Ectodermal cell (in vitro differentiated cells): ENCODE data around the gene FBXO8.

ENCODE experiments used
- H3K27ac ChIP-seq: 2 replicates; pipeline ENCODE4 v1.7.0; 2013; ENCODE audit warnings: mild to moderate bottlenecking, low read depth, low read length; ENCODE audit not compliant: insufficient read depth, poor library complexity, severe bottlenecking
- H3K27me3 ChIP-seq: 2 replicates; pipeline ENCODE4 v1.7.0; 2013; ENCODE audit warnings: mild to moderate bottlenecking, low read length; ENCODE audit not compliant: insufficient read depth, control insufficient read depth, poor library complexity, severe bottlenecking
- H3K36me3 ChIP-seq: one replicate; pipeline ENCODE4 v1.7.0; 2013; ENCODE audit warnings: low read length; ENCODE audit not compliant: control insufficient read depth, insufficient read depth
- H3K4me1 ChIP-seq: one replicate; pipeline ENCODE4 v1.7.0; 2013; ENCODE audit warnings: low read length; ENCODE audit not compliant: control insufficient read depth, insufficient read depth
- H3K4me3 ChIP-seq: 2 replicates; pipeline ENCODE4 v1.7.0; 2013; ENCODE audit warnings: low read depth, low read length, control low read depth; ENCODE audit not compliant: insufficient read depth
- H3K9me3 ChIP-seq: 2 replicates; pipeline ENCODE4 v1.7.0; 2013; ENCODE audit warnings: mild to moderate bottlenecking, low read length, moderate library complexity; ENCODE audit not compliant: control insufficient read depth
- WGBS, 2 experiments: methylation state at CpG; one replicate each; pipeline ENCODE4 v1.1.7; 2013; ENCODE audit warnings: missing lambda C conversion rate in 2 of 2; 5-methylcytosine and 5-hydroxymethylcytosine counted together

FBXO8 gene

DNA sequence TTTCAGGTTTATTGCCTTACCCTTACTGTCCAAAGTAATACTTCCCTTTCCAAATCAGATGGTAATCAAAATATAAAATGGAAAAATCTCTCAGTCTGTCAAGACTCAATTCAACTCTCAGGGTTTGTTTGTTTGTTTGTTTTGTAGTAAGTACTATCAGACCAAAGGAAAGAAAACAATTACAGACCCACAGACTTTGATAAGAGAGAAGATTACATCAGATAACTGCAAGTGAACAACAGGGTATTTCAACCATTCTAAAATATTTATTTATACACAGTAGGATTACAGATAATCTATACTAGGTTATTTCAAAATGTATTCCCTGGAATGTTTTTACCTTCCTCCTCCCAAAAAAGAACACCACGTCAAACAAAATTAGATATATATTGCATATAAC lies 28.9 kb downstream of the FBXO8 start:
- no peaks in the 10 kb centered on the region for H3K36me3 ChIP-seq
- no peaks in the 10 kb centered on the region for H3K4me1 ChIP-seq
- no peaks in the 10 kb centered on the region for H3K27me3 ChIP-seq
- 100% methylated on average over 1 of the region's 1 CpG; no CpG with 5 or more reads in 1 of the 2 experiments for WGBS, 2 experiments
- no peaks in the 10 kb centered on the region for H3K9me3 ChIP-seq
- no peak overlapping the region for H3K4me3 ChIP-seq
- no peak overlapping the region for H3K27ac ChIP-seq

DNA sequence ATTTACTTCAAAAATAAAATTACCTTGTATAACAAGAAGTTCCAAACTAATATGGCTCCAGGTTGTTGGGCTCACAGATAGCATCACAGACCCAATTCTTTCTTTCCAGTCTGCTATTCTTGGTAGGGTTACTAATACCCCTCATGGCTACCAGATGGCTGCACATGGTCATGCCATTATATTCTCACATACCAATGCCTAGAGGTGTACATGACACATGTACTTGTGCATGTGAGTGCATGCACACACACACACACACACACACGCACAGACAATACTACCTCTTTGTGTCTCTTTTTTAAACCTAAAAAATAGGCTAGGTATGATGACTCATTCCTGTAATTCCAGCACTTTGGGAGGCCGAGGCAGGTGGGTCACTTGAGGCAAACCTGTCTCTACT lies 31.1 kb downstream of the FBXO8 start:
- Histone ChIP-seq H3K27me3 (no peaks in the 10 kb centered on the region), H3K27ac (no peak overlapping the region), H3K4me3 (no peak overlapping the region), H3K4me1 (no peaks in the 10 kb centered on the region), H3K9me3 (no peaks in the 10 kb centered on the region), H3K36me3 (no peaks in the 10 kb centered on the region)
- 49 to 54% methylated on average over 2 of the region's 2 CpGs for WGBS, 2 experiments

DNA sequence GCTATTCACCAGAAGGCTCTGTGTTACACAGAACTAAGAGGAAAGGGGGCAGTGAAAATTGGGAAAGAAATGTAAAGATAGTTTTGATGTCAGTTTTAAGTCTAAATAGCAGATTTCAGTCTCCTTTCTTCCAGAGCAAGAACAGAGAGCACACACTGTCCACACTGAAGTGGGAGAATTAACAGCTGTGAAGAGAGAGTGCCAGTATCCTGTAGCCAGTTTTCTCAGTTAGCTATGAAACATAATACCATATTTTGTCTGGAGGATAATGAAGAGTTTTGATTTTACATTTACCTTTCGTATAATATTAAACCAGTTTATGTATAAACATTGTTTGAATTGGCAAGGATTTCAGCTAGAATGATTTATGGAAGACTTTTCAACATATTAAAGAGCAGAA lies 35.1 kb downstream of the FBXO8 start:
- Histone ChIP-seq H3K27me3 (no peaks in the 10 kb centered on the region), H3K36me3 (no peaks in the 10 kb centered on the region), H3K9me3 (no peaks in the 10 kb centered on the region), H3K4me1 (no peaks in the 10 kb centered on the region), H3K27ac (no peak overlapping the region), H3K4me3 (no peak overlapping the region)
- WGBS, 2 experiments: 83% methylated on average over 1 of the region's 1 CpG; no CpG with 5 or more reads in 1 of the 2 experiments

DNA sequence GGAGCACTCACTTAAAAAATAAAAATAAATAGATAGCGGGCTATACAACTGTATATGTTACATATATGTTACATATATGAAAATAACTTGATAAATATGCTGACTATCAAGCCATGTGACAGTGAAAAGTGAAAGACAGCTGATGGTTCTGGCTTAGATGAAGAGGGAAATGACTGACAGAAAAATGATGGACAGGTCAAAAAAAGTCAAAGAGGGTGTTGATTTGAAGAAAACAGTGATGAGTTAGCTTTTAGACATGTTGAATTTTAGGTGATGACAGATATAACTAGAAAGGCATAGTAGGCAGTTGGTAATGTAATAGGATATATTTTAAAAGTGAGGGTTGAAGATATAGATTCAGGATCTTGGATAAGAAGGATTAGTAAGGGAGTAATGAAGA lies 37.8 kb downstream of the FBXO8 start:
- Histone ChIP-seq H3K27ac (no peak overlapping the region), H3K36me3 (no peaks in the 10 kb centered on the region), H3K27me3 (no peaks in the 10 kb centered on the region), H3K4me1 (no peaks in the 10 kb centered on the region), H3K9me3 (no peaks in the 10 kb centered on the region), H3K4me3 (no peak overlapping the region)
- no CpG with 5 or more reads among the region's 1 CpG for WGBS, 2 experiments

DNA sequence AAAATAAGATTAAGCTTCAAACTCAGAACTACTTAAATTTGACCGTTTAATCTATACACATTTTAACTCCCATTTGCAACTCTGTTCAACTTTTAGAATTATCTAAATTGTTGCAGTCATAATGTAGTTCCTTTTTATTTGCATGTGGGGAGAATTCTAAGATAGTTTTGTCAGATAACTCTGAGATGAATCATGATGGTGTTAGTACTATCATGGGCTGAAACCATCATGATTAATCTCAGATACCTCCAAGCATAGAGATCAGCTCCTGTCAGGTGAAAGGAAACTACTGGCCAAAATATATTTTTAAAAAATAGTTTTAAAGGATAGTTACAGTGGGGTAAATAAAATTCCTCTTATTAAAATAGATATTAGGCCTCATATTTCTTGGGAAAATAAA lies 39.0 kb downstream of the FBXO8 start:
- Histone ChIP-seq H3K27me3 (no peaks in the 10 kb centered on the region), H3K36me3 (no peaks in the 10 kb centered on the region), H3K4me3 (no peak overlapping the region), H3K9me3 (no peaks in the 10 kb centered on the region), H3K27ac (no peak overlapping the region), H3K4me1 (no peaks in the 10 kb centered on the region)
- WGBS, 2 experiments: no CpG with 5 or more reads among the region's 1 CpG

DNA sequence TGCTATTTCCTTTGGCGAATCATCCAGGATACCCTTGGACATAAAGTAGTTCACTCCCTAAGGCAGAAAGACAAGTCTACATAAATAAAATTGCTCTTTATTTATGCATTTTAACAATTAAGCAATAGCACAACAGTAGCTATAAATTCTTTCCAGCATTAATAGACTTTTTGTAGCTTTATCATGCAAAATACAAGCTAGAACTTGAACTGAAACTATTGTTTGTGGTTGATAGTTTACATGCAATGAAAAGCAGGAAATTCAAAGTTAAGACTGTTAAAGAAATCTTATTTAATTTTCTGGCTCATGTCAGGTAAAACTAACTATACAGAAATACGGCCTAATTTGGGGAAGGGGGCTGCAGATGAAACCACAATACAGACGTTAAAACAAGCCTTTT lies 42.3 kb downstream of the FBXO8 start:
- Histone ChIP-seq H3K27me3 (no peaks in the 10 kb centered on the region), H3K9me3 (no peaks in the 10 kb centered on the region), H3K4me3 (no peak overlapping the region), H3K4me1 (no peaks in the 10 kb centered on the region), H3K36me3 (peaks cover 3% of the 10 kb centered on the region), H3K27ac (no peak overlapping the region)
- 90 to 91% methylated on average over 3 of the region's 3 CpGs for WGBS, 2 experiments

DNA sequence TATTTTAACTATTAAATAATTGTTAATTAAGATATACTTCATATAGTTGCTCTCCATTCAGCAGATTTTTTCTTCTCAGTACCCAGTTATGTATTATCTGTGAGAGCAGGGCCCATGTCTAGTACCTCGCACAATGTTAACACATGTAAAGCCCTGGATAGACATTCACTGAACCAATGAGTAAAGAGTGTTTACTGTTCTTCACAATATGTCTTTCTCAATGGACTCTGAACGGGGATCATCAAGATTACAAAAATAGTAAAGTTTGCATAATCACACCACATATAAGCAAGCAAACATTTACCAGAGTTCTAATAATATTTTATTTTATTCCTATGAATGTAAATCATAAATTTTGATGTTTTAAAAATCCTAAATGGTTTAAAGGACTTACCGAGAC lies 47.1 kb downstream of the FBXO8 start:
- Histone ChIP-seq H3K27ac (no peak overlapping the region), H3K4me3 (no peak overlapping the region), H3K4me1 (no peaks in the 10 kb centered on the region), H3K36me3 (peaks cover 3% of the 10 kb centered on the region), H3K9me3 (no peaks in the 10 kb centered on the region), H3K27me3 (no peaks in the 10 kb centered on the region)
- WGBS, 2 experiments: 46 to 50% methylated on average over 2 of the region's 3 CpGs

DNA sequence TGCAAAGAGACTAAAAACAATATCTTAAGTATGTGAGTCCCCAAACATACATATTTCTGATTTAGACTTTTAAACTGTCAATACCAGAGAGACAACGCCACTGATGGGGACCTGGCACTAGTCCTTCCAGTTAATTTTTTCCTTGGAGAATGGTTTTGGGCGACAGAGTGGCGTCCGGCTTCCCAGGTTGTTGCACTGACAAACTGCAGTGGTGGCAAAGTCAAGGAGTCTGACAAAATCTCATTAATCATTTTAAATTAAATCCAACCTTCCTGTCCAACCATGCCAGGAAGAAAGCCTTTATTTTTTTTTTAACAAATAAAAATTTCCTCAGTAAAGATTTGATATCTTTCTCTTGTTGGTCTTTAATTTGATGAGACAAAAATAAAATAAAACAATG lies 52.8 kb downstream of the FBXO8 start:
- 92 to 94% methylated on average over 4 of the region's 4 CpGs for WGBS, 2 experiments

DNA sequence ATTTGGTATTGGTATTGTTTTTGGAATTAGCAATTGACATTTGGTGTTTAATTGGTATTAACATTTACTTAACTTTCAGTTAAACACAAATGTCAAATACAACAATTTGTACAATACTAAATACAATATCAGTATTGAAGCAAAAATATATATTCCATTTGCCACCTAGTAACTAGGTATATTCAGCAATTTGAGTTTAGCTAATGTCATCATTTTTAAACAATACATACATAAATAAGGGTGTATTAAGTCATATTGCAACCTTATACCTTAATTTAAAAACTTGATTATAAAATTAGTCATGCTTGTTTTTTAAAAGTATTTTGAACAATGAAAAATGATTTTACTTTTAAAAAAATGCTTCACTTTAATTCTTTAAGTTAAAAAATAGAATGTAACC lies 53.3 kb downstream of the FBXO8 start:
- no peaks in the 10 kb centered on the region for H3K9me3 ChIP-seq
- H3K4me1 ChIP-seq: no peaks in the 10 kb centered on the region

More for the DNA sequence above, 52.8 kb downstream of the FBXO8 start:
- H3K27ac ChIP-seq: no peak overlapping the region
- peaks cover 9% of the 10 kb centered on the region for H3K27me3 ChIP-seq
- H3K4me1 ChIP-seq: no peaks in the 10 kb centered on the region
- no peak overlapping the region for H3K4me3 ChIP-seq
- no peaks in the 10 kb centered on the region for H3K9me3 ChIP-seq
- no peaks in the 10 kb centered on the region for H3K36me3 ChIP-seq

DNA sequence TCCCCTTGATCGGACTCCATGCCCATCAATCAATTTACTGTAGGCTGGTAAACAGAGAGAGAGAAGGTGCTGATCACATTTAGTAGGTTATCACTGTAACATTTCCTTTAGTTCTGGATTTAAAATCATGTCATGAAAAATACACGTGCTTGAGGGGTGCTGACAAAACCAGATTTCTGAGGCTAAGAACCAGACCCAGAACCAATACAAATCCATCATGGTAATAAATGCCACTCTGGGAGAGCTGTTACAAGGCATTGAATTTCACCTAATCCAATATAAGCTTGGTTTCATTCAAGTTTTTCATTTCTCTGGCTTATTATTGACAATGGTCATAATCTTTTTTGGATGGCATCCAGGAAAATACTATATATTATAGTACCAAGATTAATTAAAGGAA lies 54.5 kb downstream of the FBXO8 start:
- Histone ChIP-seq H3K4me1 (no peaks in the 10 kb centered on the region), H3K27me3 (peaks cover 9% of the 10 kb centered on the region), H3K27ac (no peak overlapping the region), H3K36me3 (no peaks in the 10 kb centered on the region), H3K9me3 (no peaks in the 10 kb centered on the region), H3K4me3 (no peak overlapping the region)
- 83 to 85% methylated on average over 2 of the region's 2 CpGs for WGBS, 2 experiments

More for the DNA sequence above, 53.3 kb downstream of the FBXO8 start:
- peaks cover 9% of the 10 kb centered on the region for H3K27me3 ChIP-seq
- no peak overlapping the region for H3K27ac ChIP-seq
- H3K36me3 ChIP-seq: no peaks in the 10 kb centered on the region
- no peak overlapping the region for H3K4me3 ChIP-seq

DNA sequence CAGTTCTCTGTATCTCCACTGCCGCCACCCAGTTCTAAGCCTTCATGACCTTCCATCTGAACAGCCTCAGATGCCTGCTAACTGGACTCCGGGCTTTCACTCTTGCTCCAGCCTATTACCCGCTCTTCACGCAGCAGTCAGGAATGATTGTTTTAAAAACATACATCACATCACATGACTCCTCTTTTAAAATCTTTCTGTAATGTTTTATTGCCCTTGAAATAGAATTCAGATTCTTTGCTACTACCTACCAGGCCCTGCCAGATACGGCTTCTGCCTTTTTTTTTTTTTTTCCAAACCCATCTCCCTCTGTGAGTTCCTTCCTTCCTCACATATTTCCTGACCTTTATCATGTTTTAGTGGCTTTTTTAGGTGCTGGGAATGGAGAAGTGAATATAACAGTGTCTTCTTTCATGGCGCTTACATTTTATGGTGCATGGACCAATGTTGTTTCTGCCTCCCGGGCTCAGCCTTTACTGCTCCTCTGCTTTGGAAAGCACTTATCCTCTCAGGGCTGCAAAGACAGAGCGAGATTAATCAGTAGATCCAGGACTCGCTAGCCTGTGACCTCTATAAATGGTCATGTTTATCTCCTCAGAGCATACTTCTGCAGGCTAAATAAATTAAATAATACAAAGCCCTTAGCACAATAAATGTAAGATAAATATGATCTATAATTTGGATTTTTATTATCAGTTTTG lies 58.0 kb downstream of the FBXO8 start:
- Histone ChIP-seq H3K27ac (no peak overlapping the region), H3K4me3 (no peak overlapping the region), H3K4me1 (no peaks in the 10 kb centered on the region), H3K27me3 (peaks cover 27% of the 10 kb centered on the region), H3K9me3 (no peaks in the 10 kb centered on the region), H3K36me3 (no peaks in the 10 kb centered on the region)
- WGBS, 2 experiments: 90% methylated on average over 9 of the region's 9 CpGs
